Endothelial cell of umbilical vein (primary cell): ENCODE results near the gene NUP43. TPM values are rescaled to one million over a fixed set of nuclear protein-coding genes. Genes with fewer than 3 reads are reported as not detected.

Experiments used
- BruUV-seq: library from RNA; stranded (reverse); fragments of 400-500 nt; replicated peaks from 2 replicates; lab custom pipeline; 2021; lab: Mats Ljungman, UMichigan
- CTCF ChIA-PET: fragments of 300-600, 350-600 bp; sonication (Branson Sonifier 250); formaldehyde crosslinking; loops from one replicate; lab custom pipeline; 2021; ENCODE audit warnings: antibody characterized with exemption, inconsistent platforms; lab: Charles Lee
- POLR2A ChIA-PET: fragments of 300-600, 350-600 bp; sonication (Branson Sonifier 250); formaldehyde crosslinking; loops from one replicate; lab custom pipeline; 2021; ENCODE audit warnings: antibody characterized with exemption, inconsistent platforms; lab: Charles Lee
- DNase-seq: peaks from one replicate; pipeline ENCODE4 v3.0.0-alpha.2; 2011; ENCODE audit warnings: low read depth, low spot score
- FAIRE-seq: peaks from 2 replicates; lab custom pipeline; 2011; peaks lifted over from hg19 to GRCh38; lab: Jason Lieb, UNC
- H2AFZ ChIP-seq: 2 replicates; pipeline ENCODE4 v1.6.0; 2012; ENCODE audit warnings: low read depth, low read length, control low read depth, inconsistent platforms
- H3K27ac ChIP-seq: 2 replicates; pipeline ENCODE4 v1.5.1; 2011; ENCODE audit warnings: low read depth, mild to moderate bottlenecking, control low read depth, low read length, moderate library complexity; ENCODE audit not compliant: insufficient read depth
- H3K27me3 ChIP-seq, 2 experiments: 2 replicates each; pipeline versions ENCODE4 v1.6.0 to v1.6.1; 2011; ENCODE audit warnings: low read length in 2 of 2, mixed read lengths in 1 of 2; ENCODE audit not compliant: control insufficient read depth in 2 of 2, insufficient read depth in 2 of 2
- H3K36me3 ChIP-seq, 2 experiments: 2 replicates in 1 of 2; 3 replicates in 1 of 2; pipeline ENCODE4 v1.5.1; 2011; ENCODE audit warnings: low read length in 2 of 2, mild to moderate bottlenecking in 1 of 2, moderate library complexity in 1 of 2; ENCODE audit not compliant: control insufficient read depth in 2 of 2, insufficient read depth in 2 of 2; ENCODE audit errors: extremely low read depth in 1 of 2
- H3K4me1 ChIP-seq: 3 replicates; pipeline ENCODE4 v1.5.1; 2011; ENCODE audit warnings: mild to moderate bottlenecking, low read length; ENCODE audit not compliant: control insufficient read depth, insufficient read depth; ENCODE audit errors: extremely low read depth
- H3K4me2 ChIP-seq: 2 replicates; pipeline ENCODE4 v1.6.1; 2011; ENCODE audit warnings: low read length, control low read depth, mixed read lengths; ENCODE audit not compliant: insufficient read depth
- H3K4me3 ChIP-seq, 3 experiments: fragments of 200-600 bp in 1 of 3; sonication (generic), shearing (Covaris generic) in 1 of 3; replicated peaks in 1 of 3; 2 replicates each; pipeline ENCODE4 v1.5.1; 2011 to 2016; ENCODE audit warnings: control low read depth in 3 of 3, low read length in 3 of 3, mild to moderate bottlenecking in 2 of 3, inconsistent platforms in 1 of 3, low read depth in 1 of 3, moderate library complexity in 1 of 3; ENCODE audit not compliant: insufficient read depth in 1 of 3
- H3K79me2 ChIP-seq: 2 replicates; pipeline ENCODE4 v1.6.0; 2012; ENCODE audit warnings: low read length, inconsistent platforms; ENCODE audit not compliant: control insufficient read depth, insufficient read depth
- H3K9ac ChIP-seq: replicated peaks from 2 replicates; pipeline ENCODE3; 2011; ENCODE audit warnings: low read length, control low read depth; ENCODE audit not compliant: insufficient read depth; ENCODE audit errors: extremely low read depth
- H3K9me1 ChIP-seq: replicated peaks from 3 replicates; pipeline ENCODE4 v1.6.0; 2011; ENCODE audit warnings: mild to moderate bottlenecking, low read length; ENCODE audit not compliant: control insufficient read depth, insufficient read depth; ENCODE audit errors: extremely low read depth
- H3K9me3 ChIP-seq: replicated peaks from 2 replicates; pipeline ENCODE4 v1.5.1; 2012; ENCODE audit warnings: low read length, inconsistent platforms; ENCODE audit not compliant: control insufficient read depth, insufficient read depth
- H4K20me1 ChIP-seq: replicated peaks from 2 replicates; pipeline ENCODE3; 2011; ENCODE audit warnings: mild to moderate bottlenecking, low read length; ENCODE audit not compliant: control insufficient read depth, insufficient read depth; ENCODE audit errors: extremely low read depth
- EZH2 ChIP-seq: IDR thresholded peaks from 2 replicates; pipeline ENCODE4 v1.6.1; 2012; ENCODE audit warnings: borderline replicate concordance, low read depth, mild to moderate bottlenecking, moderate library complexity, low read length, inconsistent platforms; ENCODE audit not compliant: severe bottlenecking
- FOS ChIP-seq: IDR thresholded peaks from 2 replicates; pipeline ENCODE4 v1.6.1; 2011; ENCODE audit warnings: mild to moderate bottlenecking, low read length, moderate library complexity, borderline replicate concordance; ENCODE audit not compliant: insufficient read depth
- GATA2 ChIP-seq: IDR thresholded peaks from 2 replicates; pipeline ENCODE4 v1.7.0; 2011; ENCODE audit warnings: low read depth, mild to moderate bottlenecking, moderate library complexity, mixed read lengths, low read length; ENCODE audit not compliant: insufficient read length, insufficient read depth
- JUN ChIP-seq: IDR thresholded peaks from 2 replicates; pipeline ENCODE4 v1.6.1; 2011; ENCODE audit warnings: borderline replicate concordance, low read depth; ENCODE audit not compliant: insufficient read length, insufficient read depth
- MYC ChIP-seq: IDR thresholded peaks from one replicate; pipeline ENCODE4 v1.6.1; 2011; ENCODE audit warnings: mild to moderate bottlenecking, low read depth, low read length
- POLR2A ChIP-seq: IDR thresholded peaks from 2 replicates; pipeline ENCODE4 v1.6.1; 2012; ENCODE audit warnings: low read depth, mild to moderate bottlenecking, control low read depth, low read length
- POLR2AphosphoS5 ChIP-seq: IDR thresholded peaks from 2 replicates; pipeline ENCODE4 v1.6.1; 2012; ENCODE audit warnings: low read depth, mild to moderate bottlenecking, control low read depth, low read length, moderate library complexity; ENCODE audit not compliant: insufficient read depth
- dilution Hi-C: fragments of 300-500 bp; cut with MboI; formaldehyde crosslinking; loops from one replicate; pipeline ENCODE4 v1.15.0; 2019; ENCODE audit warnings: low sequenced_read_pairs; ENCODE audit not compliant: extremely low pct_ligation_motif_present
- intact Hi-C: fragments of 100-400 bp; cut with micrococcal nuclease; formaldehyde crosslinking; loops from one replicate; pipeline ENCODE4 v1.10.0; 2022
- polyA plus RNA-seq, 4 experiments: library from polyadenylated mRNA; depleted of rRNA in 3 of 4; stranded (reverse) in 3 of 4; unstranded in 1 of 4; fragments of >200 nt; gene quantifications; 2 replicates each; pipeline versions ENCODE4 v1.2.1 to v1.2.3, GENCODE V29; 2011 to 2012; ENCODE audit warnings: missing spikeins in 1 of 4
- total RNA-seq: library from RNA; stranded (reverse); gene quantifications from 2 replicates; pipeline ENCODE4 v1.2.3, GENCODE V29; 2021
- TF ChIP-seq, protein P1 (sequence below), 2 donors: IDR thresholded peaks; 1 replicate in 1 of 2; 2 replicates in 1 of 2; pipeline ENCODE4 v1.5.1; 2011; ENCODE audit warnings: low read length in 2 of 2, mild to moderate bottlenecking in 2 of 2, moderate library complexity in 2 of 2, control low read depth in 1 of 2, inconsistent platforms in 1 of 2, low read depth in 1 of 2; ENCODE audit not compliant: insufficient read depth in 1 of 2; ENCODE audit errors: extremely low read depth in 1 of 2
- TF ChIP-seq, protein P2 (sequence below): IDR thresholded peaks from 2 replicates; pipeline ENCODE4 v1.6.1; 2011; ENCODE audit not compliant: insufficient read depth, insufficient read length

Gene NUP43
- total and polyA plus RNA-seq, 2 donors (not counting 3 experiments of a cell fraction or from before 2014, with no cell fraction given): 14.9 to 49.0 TPM

DNA sequence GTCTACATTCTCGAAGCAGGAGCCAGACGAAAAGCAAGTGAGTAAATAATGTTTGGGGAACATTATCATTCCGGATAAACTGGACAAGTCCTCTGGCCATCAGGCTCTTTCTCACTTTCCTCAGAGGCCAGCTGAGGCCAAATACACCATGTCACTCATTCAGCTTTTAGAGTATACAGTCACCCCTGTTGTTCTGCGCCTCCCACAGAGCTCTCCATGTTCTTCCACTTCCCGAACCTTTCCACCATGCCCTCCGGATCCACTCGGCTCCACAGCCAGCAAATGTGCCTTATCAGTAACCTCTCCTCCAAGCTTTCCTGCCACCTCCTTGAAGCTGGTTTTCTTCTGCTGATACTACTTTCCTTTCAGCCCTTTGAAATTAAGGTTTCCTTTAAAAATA lies 60.1 kb downstream of the NUP43 start:
- BruUV-seq: no TSS peak
- no peak for FAIRE-seq

More for the DNA sequence above, 60.1 kb downstream of the NUP43 start:
- TF ChIP-seq GATA2 (no peak), POLR2A (no peak), EZH2 (no peak), POLR2AphosphoS5 (no peak), MYC (no peak), FOS (no peak), JUN (no peak)
- TF ChIP-seq, protein P1, sequence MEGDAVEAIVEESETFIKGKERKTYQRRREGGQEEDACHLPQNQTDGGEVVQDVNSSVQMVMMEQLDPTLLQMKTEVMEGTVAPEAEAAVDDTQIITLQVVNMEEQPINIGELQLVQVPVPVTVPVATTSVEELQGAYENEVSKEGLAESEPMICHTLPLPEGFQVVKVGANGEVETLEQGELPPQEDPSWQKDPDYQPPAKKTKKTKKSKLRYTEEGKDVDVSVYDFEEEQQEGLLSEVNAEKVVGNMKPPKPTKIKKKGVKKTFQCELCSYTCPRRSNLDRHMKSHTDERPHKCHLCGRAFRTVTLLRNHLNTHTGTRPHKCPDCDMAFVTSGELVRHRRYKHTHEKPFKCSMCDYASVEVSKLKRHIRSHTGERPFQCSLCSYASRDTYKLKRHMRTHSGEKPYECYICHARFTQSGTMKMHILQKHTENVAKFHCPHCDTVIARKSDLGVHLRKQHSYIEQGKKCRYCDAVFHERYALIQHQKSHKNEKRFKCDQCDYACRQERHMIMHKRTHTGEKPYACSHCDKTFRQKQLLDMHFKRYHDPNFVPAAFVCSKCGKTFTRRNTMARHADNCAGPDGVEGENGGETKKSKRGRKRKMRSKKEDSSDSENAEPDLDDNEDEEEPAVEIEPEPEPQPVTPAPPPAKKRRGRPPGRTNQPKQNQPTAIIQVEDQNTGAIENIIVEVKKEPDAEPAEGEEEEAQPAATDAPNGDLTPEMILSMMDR (IDR thresholded peaks at IDR 0.05; ENCODE audit: extremely low read depth in 1 of 2, insufficient read depth in 1 of 2, low read depth in 1 of 2, low read length in 2 of 2): no peak
- TF ChIP-seq, protein P2, sequence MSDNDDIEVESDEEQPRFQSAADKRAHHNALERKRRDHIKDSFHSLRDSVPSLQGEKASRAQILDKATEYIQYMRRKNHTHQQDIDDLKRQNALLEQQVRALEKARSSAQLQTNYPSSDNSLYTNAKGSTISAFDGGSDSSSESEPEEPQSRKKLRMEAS: no peak
- peaks cover 2% of the 10 kb centered on the region for H4K20me1 ChIP-seq
- peaks cover 9 to 18% of the 10 kb centered on the region in 2 experiments for H3K36me3 ChIP-seq
- intact Hi-C loops: no loop called here
- no peak overlapping the region for H2AFZ ChIP-seq
- H3K4me1 ChIP-seq: no peaks in the 10 kb centered on the region
- no peak overlapping the region for H3K4me3 ChIP-seq
- CTCF ChIA-PET: interaction anchor here (0.8 kb wide), 1 partner anchor 11 kb away, joined by 3 read pairs; no protein-coding TSS in a partner anchor
- DNase-seq: no peak
- no peaks in the 10 kb centered on the region for H3K9me1 ChIP-seq
- no peaks in the 10 kb centered on the region for H3K27me3 ChIP-seq
- no peak overlapping the region for H3K9ac ChIP-seq
- POLR2A ChIA-PET: no interaction called here
- peaks cover 30% of the 10 kb centered on the region for H3K79me2 ChIP-seq
- H3K27ac ChIP-seq: no peak overlapping the region
- H3K9me3 ChIP-seq: no peaks in the 10 kb centered on the region
- no peak overlapping the region for H3K4me2 ChIP-seq
- dilution Hi-C loops: no loop called here
